Loucy (cell line): ENCODE measurements around the gene CYFIP1.

Source experiments
- EZH2phosphoT487 ChIP-seq: fragments of 200-600 bp; IDR thresholded peaks from 2 replicates; pipeline ENCODE4 v1.6.1; 2018; ENCODE audit warnings: antibody characterized with exemption, mild to moderate bottlenecking, moderate library complexity, borderline replicate concordance
- TF ChIP-seq, protein P1 (sequence below): fragments of 200-600 bp; sonication (generic); conservative IDR thresholded peaks from 2 replicates; pipeline ENCODE4 v1.5.1; 2014; ENCODE audit warnings: mild to moderate bottlenecking, antibody characterized with exemption, low read length

DNA sequence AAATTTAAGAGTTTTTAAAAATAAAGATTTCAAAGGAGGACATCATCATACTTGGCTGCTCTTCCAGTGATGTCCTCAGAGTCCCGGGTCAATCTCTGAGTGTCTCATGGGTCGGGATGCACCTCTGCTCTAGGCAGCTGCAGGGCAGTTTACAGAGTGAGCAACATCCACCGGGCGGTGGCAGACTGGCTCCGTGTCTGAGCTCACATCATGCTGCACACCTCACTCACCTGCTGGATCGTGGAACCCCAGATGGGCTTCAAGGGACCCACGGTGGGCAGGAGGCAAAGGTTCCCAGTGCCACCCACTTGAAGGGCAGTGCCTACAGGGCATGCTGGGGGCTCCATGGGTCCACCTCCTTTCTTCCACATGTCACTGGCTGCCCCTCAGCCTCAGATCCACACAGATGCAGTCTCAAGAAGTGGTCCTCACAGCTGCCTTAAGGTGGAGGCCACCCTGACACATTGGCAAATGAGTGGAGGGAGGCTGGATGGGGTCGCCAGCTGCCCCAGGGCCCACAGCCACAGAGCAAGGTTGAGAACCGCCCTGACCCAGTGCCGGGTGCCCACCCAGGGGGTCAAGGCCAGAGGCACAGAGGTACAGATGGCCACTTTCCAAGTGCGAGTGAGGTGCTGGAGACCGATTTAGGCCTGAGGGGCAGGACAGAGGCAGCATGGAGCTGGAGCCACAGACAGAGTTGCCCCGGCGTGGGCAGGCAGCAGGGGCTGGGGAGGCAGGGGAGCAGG, 25.2 kb downstream of the CYFIP1 start:
- TF ChIP-seq, protein P1, sequence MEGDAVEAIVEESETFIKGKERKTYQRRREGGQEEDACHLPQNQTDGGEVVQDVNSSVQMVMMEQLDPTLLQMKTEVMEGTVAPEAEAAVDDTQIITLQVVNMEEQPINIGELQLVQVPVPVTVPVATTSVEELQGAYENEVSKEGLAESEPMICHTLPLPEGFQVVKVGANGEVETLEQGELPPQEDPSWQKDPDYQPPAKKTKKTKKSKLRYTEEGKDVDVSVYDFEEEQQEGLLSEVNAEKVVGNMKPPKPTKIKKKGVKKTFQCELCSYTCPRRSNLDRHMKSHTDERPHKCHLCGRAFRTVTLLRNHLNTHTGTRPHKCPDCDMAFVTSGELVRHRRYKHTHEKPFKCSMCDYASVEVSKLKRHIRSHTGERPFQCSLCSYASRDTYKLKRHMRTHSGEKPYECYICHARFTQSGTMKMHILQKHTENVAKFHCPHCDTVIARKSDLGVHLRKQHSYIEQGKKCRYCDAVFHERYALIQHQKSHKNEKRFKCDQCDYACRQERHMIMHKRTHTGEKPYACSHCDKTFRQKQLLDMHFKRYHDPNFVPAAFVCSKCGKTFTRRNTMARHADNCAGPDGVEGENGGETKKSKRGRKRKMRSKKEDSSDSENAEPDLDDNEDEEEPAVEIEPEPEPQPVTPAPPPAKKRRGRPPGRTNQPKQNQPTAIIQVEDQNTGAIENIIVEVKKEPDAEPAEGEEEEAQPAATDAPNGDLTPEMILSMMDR = no peak
- no peak for TF ChIP-seq EZH2phosphoT487
